Testis (tissue), 3 donors: ENCODE data around the gene CD276. TPM values are rescaled to one million over a fixed set of nuclear protein-coding genes. Genes with fewer than 3 reads are reported as not detected.

Experiments used
- DNase-seq: peaks from one replicate; pipeline ENCODE4 v3.0.0-alpha.2; 2019
- H3K27ac ChIP-seq, 2 donors: fragments of 200-600 bp; sonication (generic); one replicate each; pipeline ENCODE4 v1.5.1; 2019
- H3K27me3 ChIP-seq: fragments of 200-600 bp; sonication (generic); one replicate; pipeline ENCODE4 v1.5.1; 2019
- H3K36me3 ChIP-seq: fragments of 200-600 bp; sonication (generic); one replicate; pipeline ENCODE4 v1.5.1; 2017; ENCODE audit warnings: low read depth; ENCODE audit errors: missing control alignments
- H3K4me1 ChIP-seq: fragments of 200-600 bp; sonication (generic); one replicate; pipeline ENCODE4 v1.5.1; 2019
- H3K4me3 ChIP-seq, 2 donors: fragments of 200-600 bp; sonication (generic); one replicate each; pipeline ENCODE4 v1.5.1; 2017 to 2019
- H3K9me3 ChIP-seq: fragments of 200-600 bp; sonication (generic); one replicate; pipeline ENCODE4 v1.5.1; 2017
- POLR2A ChIP-seq: fragments of 450-650 bp; IDR thresholded peaks from one replicate; pipeline ENCODE4 v1.6.1; 2017; ENCODE audit warnings: antibody characterized with exemption, mild to moderate bottlenecking, moderate library complexity
- WGBS, 2 donors: methylation state at CpG; one replicate each; pipeline ENCODE4 v1.1.5; 2018; 5-methylcytosine and 5-hydroxymethylcytosine counted together
- intact Hi-C: fragments of 100-400 bp; cut with DNase I; formaldehyde crosslinking; loops from one replicate; pipeline ENCODE4 v1.15.1; 2023; ENCODE audit warnings: low total_unique reads
- polyA plus RNA-seq: library from polyadenylated mRNA; stranded (reverse); fragments of 350-450 nt; fragmentation: Illumina TruSeq; extraction: RNeasy Lipid Tissue Mini Kit (QIAGEN cat#74804); gene quantifications from one replicate; pipeline ENCODE4 v1.2.3, GENCODE V29; 2014; ENCODE audit warnings: low read depth, low replicate concordance; ENCODE audit not compliant: insufficient read depth
- total RNA-seq, 2 donors: library from RNA; depleted of rRNA; stranded (reverse); fragments of >200 nt; gene quantifications; one replicate each; pipeline ENCODE4 v1.2.3, GENCODE V29; 2016
- TF ChIP-seq, protein P1 (sequence below), 3 experiments: fragments of 450-650 bp in 2 of 3; fragments of 200-600 bp in 1 of 3; sonication (generic) in 1 of 3; IDR thresholded peaks; one replicate each; pipeline ENCODE4 v1.5.1; 2016 to 2019; ENCODE audit warnings: antibody characterized with exemption in 3 of 3, mild to moderate bottlenecking in 2 of 3, moderate library complexity in 1 of 3

CD276 gene
- total and polyA plus RNA-seq, 3 donors from 2014 or later, result 43.1 to 61.5 (median 50.3) TPM

DNA sequence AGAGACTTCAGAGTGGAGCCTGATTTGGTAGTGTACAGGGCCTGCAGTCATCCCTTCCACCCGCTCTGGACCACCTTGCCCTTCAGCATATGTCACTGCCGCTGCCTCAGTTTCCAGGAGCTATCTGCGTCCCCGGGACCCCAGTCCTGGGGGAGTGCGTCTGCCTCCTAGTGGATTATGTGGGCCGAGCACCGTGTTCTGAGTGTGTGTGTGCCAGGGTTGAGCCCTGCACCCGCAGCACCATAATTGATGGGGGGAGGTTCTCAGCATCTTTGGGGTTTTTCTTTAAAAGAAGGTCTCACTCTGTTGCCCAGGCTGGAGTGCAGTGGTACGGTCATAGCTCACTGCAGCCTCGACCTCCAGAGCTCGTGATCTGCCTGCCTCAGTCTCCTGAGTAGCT is 33.6 kb downstream of the CD276 start:
- Histone ChIP-seq H3K36me3 (no peaks in the 10 kb centered on the region), H3K4me1 (peaks cover 14% of the 10 kb centered on the region), H3K9me3 (no peaks in the 10 kb centered on the region), H3K4me3 (no peak overlapping the region), H3K27ac (peak overlapping the region; percentile 34 to 76), H3K27me3 (no peaks in the 10 kb centered on the region)
- 66 to 73% methylated on average over 11 of the region's 11 CpGs for WGBS, 2 donors
- DNase-seq, result peak; percentile 44
- no peak for TF ChIP-seq POLR2A
- TF ChIP-seq, protein P1, sequence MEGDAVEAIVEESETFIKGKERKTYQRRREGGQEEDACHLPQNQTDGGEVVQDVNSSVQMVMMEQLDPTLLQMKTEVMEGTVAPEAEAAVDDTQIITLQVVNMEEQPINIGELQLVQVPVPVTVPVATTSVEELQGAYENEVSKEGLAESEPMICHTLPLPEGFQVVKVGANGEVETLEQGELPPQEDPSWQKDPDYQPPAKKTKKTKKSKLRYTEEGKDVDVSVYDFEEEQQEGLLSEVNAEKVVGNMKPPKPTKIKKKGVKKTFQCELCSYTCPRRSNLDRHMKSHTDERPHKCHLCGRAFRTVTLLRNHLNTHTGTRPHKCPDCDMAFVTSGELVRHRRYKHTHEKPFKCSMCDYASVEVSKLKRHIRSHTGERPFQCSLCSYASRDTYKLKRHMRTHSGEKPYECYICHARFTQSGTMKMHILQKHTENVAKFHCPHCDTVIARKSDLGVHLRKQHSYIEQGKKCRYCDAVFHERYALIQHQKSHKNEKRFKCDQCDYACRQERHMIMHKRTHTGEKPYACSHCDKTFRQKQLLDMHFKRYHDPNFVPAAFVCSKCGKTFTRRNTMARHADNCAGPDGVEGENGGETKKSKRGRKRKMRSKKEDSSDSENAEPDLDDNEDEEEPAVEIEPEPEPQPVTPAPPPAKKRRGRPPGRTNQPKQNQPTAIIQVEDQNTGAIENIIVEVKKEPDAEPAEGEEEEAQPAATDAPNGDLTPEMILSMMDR (IDR thresholded peaks at IDR 0.05), result peak in 1 of 3 experiments; percentile 26
- intact Hi-C loops, result no loop called here

DNA sequence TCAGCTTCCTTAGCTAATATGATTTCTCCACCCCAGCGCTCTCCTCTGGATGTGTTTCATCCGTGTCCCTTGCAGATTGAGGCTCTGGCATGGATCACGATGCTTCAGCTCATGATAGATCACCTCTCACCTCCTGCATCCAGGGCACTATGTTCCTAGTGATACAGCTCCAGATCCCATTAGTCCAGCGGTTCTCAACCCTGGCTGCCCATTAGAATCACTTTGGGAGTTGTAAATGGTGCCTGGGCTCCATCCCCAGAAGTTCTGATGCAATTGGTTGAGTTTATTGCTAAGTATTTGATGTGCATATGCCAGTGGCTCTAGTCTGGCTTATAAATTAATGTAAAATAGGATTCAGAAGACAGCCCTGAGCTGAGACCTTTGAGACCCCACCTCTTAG is 34.5 kb downstream of the CD276 start:
- H3K4me1 ChIP-seq, result peaks cover 14% of the 10 kb centered on the region
- no peak overlapping the region for H3K27ac ChIP-seq
- H3K4me3 ChIP-seq, result no peak overlapping the region
- H3K36me3 ChIP-seq, result no peaks in the 10 kb centered on the region
- TF ChIP-seq, protein P1 (IDR thresholded peaks at IDR 0.05), result no peak
- no peak for TF ChIP-seq POLR2A
- intact Hi-C loops, result no loop called here
- no peak for DNase-seq
- H3K9me3 ChIP-seq, result no peaks in the 10 kb centered on the region
- no peaks in the 10 kb centered on the region for H3K27me3 ChIP-seq
- WGBS, 2 donors, result 84 to 94% methylated on average over 4 of the region's 4 CpGs

DNA sequence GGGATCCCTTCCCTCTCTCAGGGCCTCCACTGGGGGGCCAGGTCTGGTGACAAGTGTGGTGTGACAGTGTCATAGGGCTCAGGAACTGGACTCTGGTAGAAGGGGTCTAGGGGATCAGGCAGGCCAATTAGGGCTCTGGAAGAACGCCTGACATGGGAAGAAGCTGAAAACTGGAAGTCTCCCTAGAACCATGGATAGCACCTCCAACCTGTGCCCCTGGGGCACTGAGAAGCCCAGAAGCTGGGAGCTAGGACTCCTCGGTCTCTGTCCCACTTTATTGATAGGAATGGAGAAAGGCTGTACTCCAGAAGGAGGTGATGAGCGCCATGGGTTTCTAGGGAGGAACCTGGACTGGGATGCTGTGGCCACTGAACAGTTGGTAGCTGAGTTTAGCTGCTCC is 38.2 kb downstream of the CD276 start:
- intact Hi-C loops, result no loop called here
- no peak for DNase-seq
- H3K36me3 ChIP-seq, result no peaks in the 10 kb centered on the region
- no peaks in the 10 kb centered on the region for H3K27me3 ChIP-seq
- 83 to 92% methylated on average over 3 of the region's 3 CpGs for WGBS, 2 donors
- H3K27ac ChIP-seq, result no peak overlapping the region
- H3K9me3 ChIP-seq, result no peaks in the 10 kb centered on the region
- TF ChIP-seq POLR2A, result no peak
- TF ChIP-seq, protein P1 (IDR thresholded peaks at IDR 0.05), result no peak
- H3K4me3 ChIP-seq, result no peak overlapping the region
- peaks cover 17% of the 10 kb centered on the region for H3K4me1 ChIP-seq

DNA sequence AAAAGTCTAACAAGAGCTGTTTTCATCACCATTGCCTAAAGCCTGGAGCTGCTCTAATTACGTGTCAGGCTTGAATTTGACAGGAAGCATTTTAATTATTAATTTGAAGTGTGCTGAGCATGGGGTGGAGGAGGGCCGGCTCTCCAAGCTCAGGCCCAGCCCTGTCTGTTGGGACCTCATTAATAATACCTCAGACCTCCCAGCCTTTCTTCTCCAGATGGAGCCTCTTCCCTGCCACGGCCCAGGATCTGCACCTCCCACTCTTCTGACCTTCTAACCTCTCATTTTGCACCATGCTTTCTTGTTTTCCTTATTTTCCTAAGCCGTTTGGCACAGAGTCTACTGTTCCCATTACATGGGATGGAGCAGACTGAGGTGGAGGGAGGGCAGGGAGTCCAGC is 39.0 kb downstream of the CD276 start:
- Histone ChIP-seq H3K4me1 (peaks cover 17% of the 10 kb centered on the region), H3K27me3 (no peaks in the 10 kb centered on the region), H3K36me3 (no peaks in the 10 kb centered on the region), H3K27ac (no peak overlapping the region), H3K9me3 (no peaks in the 10 kb centered on the region), H3K4me3 (no peak overlapping the region)
- 29 to 43% methylated on average over 4 of the region's 4 CpGs for whole genome bisulfite sequencing, 2 donors
- intact Hi-C loops, result no loop called here
- TF ChIP-seq, protein P1 (IDR thresholded peaks at IDR 0.05), result no peak
- TF ChIP-seq POLR2A, result no peak
- no peak for DNase-seq

DNA sequence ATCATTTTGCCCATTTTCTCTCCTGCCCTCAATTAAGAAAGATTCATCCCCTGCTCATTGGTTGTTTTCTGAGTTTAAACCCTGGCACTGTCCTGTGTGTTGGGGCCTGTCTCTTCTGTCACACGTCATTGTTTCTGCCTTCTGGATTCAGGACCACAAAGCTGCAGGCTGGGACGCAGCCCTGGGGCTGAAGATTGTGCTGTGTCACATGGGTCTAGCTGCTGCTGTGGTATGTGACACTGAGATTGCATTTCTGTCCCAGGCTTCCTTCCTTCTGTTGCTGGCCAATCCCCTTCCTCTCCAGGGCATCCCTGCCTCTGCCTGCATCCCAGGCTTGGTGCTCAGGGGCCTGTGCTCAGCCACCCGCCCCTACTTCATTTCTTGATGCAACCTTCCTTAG is 40.0 kb downstream of the CD276 start:
- Histone ChIP-seq H3K4me1 (peaks cover 17% of the 10 kb centered on the region), H3K9me3 (no peaks in the 10 kb centered on the region), H3K4me3 (no peak overlapping the region), H3K36me3 (no peaks in the 10 kb centered on the region), H3K27ac (no peak overlapping the region), H3K27me3 (no peaks in the 10 kb centered on the region)
- TF ChIP-seq, protein P1 (IDR thresholded peaks at IDR 0.05), result no peak
- TF ChIP-seq POLR2A, result no peak
- no peak for DNase-seq
- intact Hi-C loops, result no loop called here
- 79 to 81% methylated on average over 3 of the region's 3 CpGs for WGBS, 2 donors
